Fibroblast of lung (primary cell): Measurements from ENCODE around the gene TBXA2R.

Source experiments
- EZH2 ChIP-seq: IDR thresholded peaks from 2 replicates; pipeline ENCODE4 v1.5.1; 2012; ENCODE audit warnings: low read length, control low read depth, mild to moderate bottlenecking; ENCODE audit errors: missing control alignments
- TF ChIP-seq, protein P1 (sequence below), 2 donors: IDR thresholded peaks in 1 of 2; conservative IDR thresholded peaks in 1 of 2; 1 replicate in 1 of 2; 2 replicates in 1 of 2; pipeline ENCODE4 v1.5.1; 2011 to 2012; ENCODE audit warnings: low read length in 2 of 2, control low read depth in 1 of 2, inconsistent platforms in 1 of 2, low read depth in 1 of 2, mild to moderate bottlenecking in 1 of 2

DNA sequence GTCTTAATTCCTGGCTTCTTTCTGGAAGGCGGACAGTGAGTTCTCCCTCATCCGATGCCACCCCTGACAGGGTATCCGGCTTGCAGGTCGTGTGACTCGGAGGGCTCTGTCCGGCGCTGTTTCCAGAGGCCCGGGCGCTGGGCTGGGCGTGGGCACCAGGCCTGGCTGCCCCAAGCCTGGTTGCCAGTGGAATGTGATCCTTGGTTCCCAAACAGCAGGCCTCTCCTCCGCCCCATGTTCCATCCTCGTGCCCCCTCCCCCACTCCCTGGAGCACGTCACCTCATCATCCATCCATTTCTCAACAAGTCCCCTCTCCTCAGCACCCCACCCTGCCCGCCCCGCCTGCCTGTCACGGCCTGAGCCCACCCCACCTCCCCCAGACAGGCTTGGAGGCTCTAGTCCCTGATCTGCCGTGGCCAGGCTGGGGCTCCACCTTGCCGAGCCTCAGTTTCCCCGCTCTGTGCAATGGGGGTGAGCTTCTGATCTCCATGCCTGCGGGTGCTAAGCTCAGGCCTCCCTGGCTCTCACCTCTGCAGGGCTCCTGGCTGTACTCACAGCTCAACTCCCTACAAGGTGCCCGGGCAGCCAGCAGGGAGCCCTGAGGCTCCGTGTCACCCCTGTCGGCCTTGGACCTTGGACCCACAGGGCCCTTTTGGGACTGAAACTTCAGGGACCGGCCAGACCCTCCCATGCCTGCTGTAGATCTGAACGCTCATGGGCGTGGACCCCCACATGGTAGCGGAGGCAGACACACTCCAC lies 2.3 kb downstream of the TBXA2R start:
- TF ChIP-seq, protein P1, sequence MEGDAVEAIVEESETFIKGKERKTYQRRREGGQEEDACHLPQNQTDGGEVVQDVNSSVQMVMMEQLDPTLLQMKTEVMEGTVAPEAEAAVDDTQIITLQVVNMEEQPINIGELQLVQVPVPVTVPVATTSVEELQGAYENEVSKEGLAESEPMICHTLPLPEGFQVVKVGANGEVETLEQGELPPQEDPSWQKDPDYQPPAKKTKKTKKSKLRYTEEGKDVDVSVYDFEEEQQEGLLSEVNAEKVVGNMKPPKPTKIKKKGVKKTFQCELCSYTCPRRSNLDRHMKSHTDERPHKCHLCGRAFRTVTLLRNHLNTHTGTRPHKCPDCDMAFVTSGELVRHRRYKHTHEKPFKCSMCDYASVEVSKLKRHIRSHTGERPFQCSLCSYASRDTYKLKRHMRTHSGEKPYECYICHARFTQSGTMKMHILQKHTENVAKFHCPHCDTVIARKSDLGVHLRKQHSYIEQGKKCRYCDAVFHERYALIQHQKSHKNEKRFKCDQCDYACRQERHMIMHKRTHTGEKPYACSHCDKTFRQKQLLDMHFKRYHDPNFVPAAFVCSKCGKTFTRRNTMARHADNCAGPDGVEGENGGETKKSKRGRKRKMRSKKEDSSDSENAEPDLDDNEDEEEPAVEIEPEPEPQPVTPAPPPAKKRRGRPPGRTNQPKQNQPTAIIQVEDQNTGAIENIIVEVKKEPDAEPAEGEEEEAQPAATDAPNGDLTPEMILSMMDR (conservative IDR thresholded peaks at IDR 0.05 in 1 of 2, IDR thresholded peaks at IDR 0.05 in 1 of 2; ENCODE audit: low read depth in 1 of 2, low read length in 2 of 2), result no peak
- no peak for TF ChIP-seq EZH2
